GM18502 (cell line): ENCODE data around the gene CDC37.

ENCODE experiments used
- ATAC-seq: cut with Tn5 transposase; IDR thresholded peaks from one replicate; pipeline ENCODE4 v1.9.1; 2021; ENCODE audit warnings: mild to moderate bottlenecking; ENCODE audit not compliant: unreplicated experiment, poor library complexity

Gene CDC37

DNA sequence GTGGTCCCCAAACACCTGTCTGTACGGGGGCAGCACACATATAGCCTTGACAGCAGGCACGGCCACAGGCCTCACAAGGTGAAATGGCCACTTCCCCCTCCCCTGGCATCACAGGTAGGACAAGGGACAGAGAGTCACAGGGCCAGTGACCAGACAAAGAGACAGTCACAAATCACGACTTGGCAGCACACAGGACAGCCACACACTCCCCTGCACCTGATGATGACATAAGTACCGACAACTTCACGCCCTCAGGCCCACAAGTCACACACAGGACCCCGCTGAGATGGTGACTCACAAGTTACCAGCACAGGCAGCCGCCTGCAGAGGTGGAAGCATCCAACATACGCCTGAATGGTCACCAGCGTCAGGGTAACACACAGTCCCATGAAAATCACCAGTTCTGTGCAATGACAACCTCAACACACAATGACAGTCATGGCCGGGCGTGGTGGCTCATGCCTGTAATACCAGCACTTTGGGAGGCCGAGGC lies 39.5 kb downstream of the CDC37 start:
- ATAC-seq: no peak

- no peak for ATAC-seq
Measured at GRCh38 chr19:10362259-10362658, 41.1 kb downstream of the CDC37 start.

DNA sequence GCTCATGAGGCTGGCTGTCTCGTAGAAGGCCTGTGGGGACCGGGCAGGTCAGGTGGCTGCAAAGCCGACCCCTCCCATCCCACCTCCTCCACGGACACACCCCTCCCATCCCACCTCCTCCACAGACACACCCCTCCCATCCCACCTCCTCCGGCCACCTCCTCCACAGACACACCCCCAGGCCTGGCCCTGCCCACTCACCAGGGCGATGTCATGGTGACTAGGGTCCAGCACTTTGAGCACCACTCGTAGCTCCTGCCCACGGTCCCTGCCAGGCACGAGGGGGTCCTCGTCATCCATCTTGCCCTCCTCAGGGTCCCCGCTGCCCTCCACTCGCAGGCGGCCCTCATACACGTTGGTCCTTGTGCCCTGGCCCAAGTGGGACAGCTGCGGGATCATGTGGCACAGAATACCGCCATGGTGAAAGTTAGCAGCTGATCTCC lies 41.8 kb downstream of the CDC37 start:
- no peak for ATAC-seq

GRCh38 chr19:10356431-10356830 lies 46.9 kb downstream of the CDC37 start:
- ATAC-seq: no peak

GRCh38 chr19:10353793-10354391 lies 49.5 kb downstream of the CDC37 start:
- no peak for ATAC-seq

- ATAC-seq: no peak
Measured at GRCh38 chr19:10352764-10353671, 50.3 kb downstream of the CDC37 start.

GRCh38 chr19:10346509-10346908 lies 56.8 kb downstream of the CDC37 start:
- no peak for ATAC-seq

DNA sequence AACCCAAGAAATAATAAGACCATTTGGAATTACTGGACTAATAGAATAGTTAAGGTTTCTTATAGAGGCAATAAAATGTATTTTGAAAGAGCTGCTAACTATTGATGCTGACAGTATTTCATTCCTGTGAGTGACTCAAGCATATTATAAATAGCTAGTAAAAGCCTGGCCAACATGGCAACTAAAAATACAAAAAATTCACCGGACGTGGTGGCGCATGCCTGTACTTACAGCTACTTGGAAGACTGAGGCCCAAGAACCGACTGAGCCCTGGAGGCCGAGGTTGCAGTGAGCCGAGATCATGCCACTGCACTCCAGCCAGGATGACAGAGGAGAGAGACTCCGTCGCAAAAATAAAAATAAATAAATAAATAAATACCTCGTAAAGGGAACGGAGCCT lies 58.6 kb downstream of the CDC37 start:
- ATAC-seq: no peak

DNA sequence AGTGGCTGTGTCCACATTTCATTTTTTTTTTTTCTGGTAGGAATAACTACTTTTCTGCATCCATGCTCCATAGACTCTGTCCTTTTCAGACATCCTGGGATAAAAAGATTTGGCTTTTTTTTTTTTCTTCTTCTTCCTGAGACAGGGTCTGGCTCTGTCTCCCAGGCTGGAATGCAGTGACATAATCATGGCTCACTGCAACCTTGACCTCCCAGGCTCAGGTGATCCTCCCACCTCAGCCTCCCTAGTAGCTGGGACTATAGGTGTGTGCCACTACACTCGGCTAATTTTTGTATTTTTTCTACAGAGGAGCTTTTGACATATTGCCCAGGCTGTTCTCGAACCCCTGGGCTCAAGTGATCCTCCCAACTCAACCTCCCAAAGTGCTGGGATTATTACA lies 59.8 kb downstream of the CDC37 start:
- ATAC-seq: no peak
